ENCODE results near the gene NBAS.

Gene NBAS

GRCh38 chr2:15357186-15357585, 203.9 kb downstream of the NBAS start:
- no peak for DNase-seq (ENCODE audit: low read depth, low spot score)
- H3K4me3 ChIP-seq (ENCODE audit: low read depth, low read length) = no peak overlapping the region
- ChIA-PET CTCF (no interaction called here), POLR2A (no interaction called here)
- TF ChIP-seq CTCF (IDR thresholded peaks at IDR 0.05; ENCODE audit: insufficient read depth, low read length, missing control alignments) = no peak

GRCh38 chr2:15355386-15355785, 205.7 kb downstream of the NBAS start:
- CTCF ChIA-PET = no interaction called here

DNA sequence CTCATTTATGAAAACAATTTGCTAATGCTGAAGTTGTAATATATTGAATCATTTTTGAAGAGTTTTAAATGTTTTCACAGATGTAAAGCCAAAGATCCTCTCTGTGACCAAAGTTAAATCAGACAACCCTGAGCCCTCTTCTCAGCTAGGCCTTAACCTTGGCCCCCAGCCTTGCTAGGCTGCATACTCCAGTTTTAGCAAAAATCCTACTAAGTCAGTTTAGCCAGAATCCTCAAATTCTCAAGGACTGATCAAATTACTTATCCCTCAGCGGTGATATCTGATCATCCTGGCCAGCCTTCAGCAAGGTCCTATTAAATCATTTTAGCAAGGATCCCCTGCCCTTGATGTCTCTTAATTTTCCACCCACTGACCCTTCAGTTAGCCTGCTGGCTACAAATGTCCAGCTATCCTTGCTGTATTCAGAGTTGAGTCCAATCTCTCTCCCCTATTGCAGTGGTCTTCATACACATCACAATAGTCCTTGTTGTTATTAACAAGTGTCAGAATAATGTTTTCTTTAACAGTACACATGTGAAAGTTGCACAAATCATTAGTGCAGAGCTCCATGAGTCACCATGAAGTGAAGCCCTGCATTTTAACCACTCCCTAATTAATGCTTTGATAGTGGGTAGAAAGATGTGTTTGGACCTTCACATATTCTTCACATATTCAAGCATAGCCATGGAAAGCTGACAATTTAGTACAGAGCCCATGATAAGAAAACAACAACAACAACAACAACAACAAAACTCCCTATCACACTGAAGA, 206.4 kb downstream of the NBAS start:
- ChIA-PET POLR2A (no interaction called here), CTCF (no interaction called here)
- no peak for TF ChIP-seq CTCF (IDR thresholded peaks at IDR 0.05; ENCODE audit: insufficient read depth, low read length, missing control alignments)
- no peak overlapping the region for H3K4me3 ChIP-seq (ENCODE audit: low read depth, low read length)
- DNase-seq (ENCODE audit: low read depth, low spot score) = no peak

More at GRCh38 chr2:15355386-15355785, 205.7 kb downstream of the NBAS start:
- POLR2A ChIA-PET = no interaction called here
- no peak for DNase-seq (ENCODE audit: low read depth, low spot score)
- H3K4me3 ChIP-seq (ENCODE audit: low read depth, low read length) = no peak overlapping the region
- TF ChIP-seq CTCF (IDR thresholded peaks at IDR 0.05; ENCODE audit: insufficient read depth, low read length, missing control alignments) = no peak

- ChIA-PET POLR2A (no interaction called here), CTCF (no interaction called here)
- H3K4me3 ChIP-seq (ENCODE audit: low read depth, low read length) = no peak overlapping the region
- DNase-seq (ENCODE audit: low read depth, low spot score) = no peak
- no peak for TF ChIP-seq CTCF (IDR thresholded peaks at IDR 0.05; ENCODE audit: insufficient read depth, low read length, missing control alignments)
Measured at GRCh38 chr2:15352363-15352762, 208.8 kb downstream of the NBAS start.

GRCh38 chr2:15348636-15349035, 212.5 kb downstream of the NBAS start:
- POLR2A ChIA-PET = no interaction called here
- CTCF ChIA-PET = no interaction called here

DNA sequence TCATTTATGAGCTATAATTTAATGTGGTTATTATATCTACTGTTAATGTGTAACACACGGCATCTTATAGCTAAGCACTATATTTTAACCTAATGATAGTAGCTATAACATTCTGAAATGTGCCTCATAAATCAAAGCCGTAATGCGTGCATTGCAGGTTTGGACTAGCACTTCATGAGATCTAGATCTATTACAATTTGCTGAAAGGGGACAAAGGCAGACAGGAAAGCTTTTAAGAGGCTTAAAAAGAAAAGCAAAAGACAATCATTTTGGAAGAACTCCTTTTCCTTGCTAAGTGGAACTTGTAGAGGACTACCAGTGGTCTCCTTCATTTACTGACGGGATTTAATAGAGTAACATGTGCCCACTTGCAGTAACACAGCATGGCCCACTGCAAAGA, 213.1 kb downstream of the NBAS start:
- no peak for DNase-seq (ENCODE audit: low read depth, low spot score)
- CTCF ChIA-PET = no interaction called here
- no peak overlapping the region for H3K4me3 ChIP-seq (ENCODE audit: low read depth, low read length)
- no peak for TF ChIP-seq CTCF (IDR thresholded peaks at IDR 0.05; ENCODE audit: insufficient read depth, low read length, missing control alignments)
- POLR2A ChIA-PET = no interaction called here

More at GRCh38 chr2:15348636-15349035, 212.5 kb downstream of the NBAS start:
- no peak for DNase-seq (ENCODE audit: low read depth, low spot score)
- no peak overlapping the region for H3K4me3 ChIP-seq (ENCODE audit: low read depth, low read length)
- TF ChIP-seq CTCF (IDR thresholded peaks at IDR 0.05; ENCODE audit: insufficient read depth, low read length, missing control alignments) = no peak

Measured in AG04449 (cell line).